ENCODE data around the gene FNDC7. TPM values are rescaled to one million over a fixed set of nuclear protein-coding genes. Genes with fewer than 3 reads are reported as not detected.

FNDC7 gene
- total RNA-seq, 2 experiments from 2014 or later = not detected

DNA sequence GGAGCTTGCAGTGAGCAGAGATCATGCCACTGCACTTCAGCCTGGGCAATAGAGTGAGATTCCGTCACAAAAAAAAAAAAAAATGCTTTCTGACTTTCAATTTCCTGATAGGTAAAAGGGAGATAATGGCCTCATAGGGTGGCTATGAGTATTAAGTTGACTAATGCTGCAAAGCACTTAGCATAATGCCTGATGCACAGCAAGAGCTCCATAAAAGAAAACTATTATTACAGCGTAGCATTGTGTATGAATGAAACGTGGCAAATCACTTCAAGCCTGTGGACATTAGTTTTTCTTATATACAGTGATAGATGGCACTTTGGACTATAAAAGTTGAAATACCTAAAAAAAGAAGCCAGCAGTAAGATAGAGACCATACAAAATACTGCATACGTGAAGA, 16.8 kb downstream of the FNDC7 start:
- ATAC-seq (ENCODE audit: low read depth) = no peak
- no peak overlapping the region for H3K4me3 Mint-ChIP-seq
- H3K4me1 Mint-ChIP-seq = no peaks in the 10 kb centered on the region
- DNase-seq = no peak
- peaks cover 26% of the 10 kb centered on the region for H3K27me3 Mint-ChIP-seq
- no peak overlapping the region for H3K27ac Mint-ChIP-seq
- H3K36me3 Mint-ChIP-seq = no peaks in the 10 kb centered on the region
- no peaks in the 10 kb centered on the region for H3K9me3 Mint-ChIP-seq
- POLR2A ChIA-PET = no interaction called here

- no peaks in the 10 kb centered on the region for H3K4me1 Mint-ChIP-seq
- ATAC-seq (ENCODE audit: low read depth) = no peak
- H3K36me3 Mint-ChIP-seq = no peaks in the 10 kb centered on the region
- no peak overlapping the region for H3K4me3 Mint-ChIP-seq
- no peak for DNase-seq
- H3K27me3 Mint-ChIP-seq = peaks cover 25% of the 10 kb centered on the region
- POLR2A ChIA-PET = no interaction called here
- H3K27ac Mint-ChIP-seq = no peak overlapping the region
- H3K9me3 Mint-ChIP-seq = no peaks in the 10 kb centered on the region
These were observed 19.7 kb downstream of the FNDC7 start for GRCh38 chr1:108732398-108732797.

DNA sequence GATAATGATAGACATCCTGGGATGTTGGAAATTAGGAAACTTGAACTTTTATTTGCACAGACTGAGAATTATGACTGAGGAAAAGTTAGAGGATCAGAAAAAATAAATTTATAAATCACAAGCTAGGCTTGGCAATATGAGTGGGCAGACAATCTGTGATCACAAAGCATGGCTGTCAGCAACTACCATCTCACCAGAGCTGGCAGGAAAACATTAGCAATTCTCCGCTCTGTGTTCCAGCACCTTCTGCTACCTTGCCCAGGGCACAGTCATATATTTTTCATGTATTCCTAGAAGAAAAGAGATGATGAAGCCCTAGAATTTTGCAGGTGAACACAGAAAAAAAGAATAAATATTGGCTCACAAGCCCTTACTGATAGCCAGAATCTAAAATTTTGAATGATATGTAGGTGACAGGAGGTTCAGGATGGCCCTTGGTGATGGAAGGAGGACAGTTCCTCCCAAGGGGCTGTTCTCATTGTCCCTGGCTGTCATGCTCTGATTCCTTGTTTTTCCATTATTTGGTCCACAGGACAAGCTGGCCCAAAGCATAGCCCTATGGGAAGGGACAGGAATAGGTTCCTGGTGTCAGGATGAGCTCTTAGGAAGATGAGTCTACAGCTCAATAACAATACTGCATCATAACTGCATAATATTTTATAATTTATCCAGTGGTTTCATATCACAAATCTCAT, 21.6 kb downstream of the FNDC7 start:
- Mint-ChIP-seq H3K4me1 (no peaks in the 10 kb centered on the region), H3K36me3 (no peaks in the 10 kb centered on the region), H3K9me3 (no peaks in the 10 kb centered on the region), H3K27ac (no peak overlapping the region), H3K27me3 (peaks cover 31% of the 10 kb centered on the region), H3K4me3 (no peak overlapping the region)
- no peak for ATAC-seq (ENCODE audit: low read depth)
- POLR2A ChIA-PET = no interaction called here
- DNase-seq = no peak

DNA sequence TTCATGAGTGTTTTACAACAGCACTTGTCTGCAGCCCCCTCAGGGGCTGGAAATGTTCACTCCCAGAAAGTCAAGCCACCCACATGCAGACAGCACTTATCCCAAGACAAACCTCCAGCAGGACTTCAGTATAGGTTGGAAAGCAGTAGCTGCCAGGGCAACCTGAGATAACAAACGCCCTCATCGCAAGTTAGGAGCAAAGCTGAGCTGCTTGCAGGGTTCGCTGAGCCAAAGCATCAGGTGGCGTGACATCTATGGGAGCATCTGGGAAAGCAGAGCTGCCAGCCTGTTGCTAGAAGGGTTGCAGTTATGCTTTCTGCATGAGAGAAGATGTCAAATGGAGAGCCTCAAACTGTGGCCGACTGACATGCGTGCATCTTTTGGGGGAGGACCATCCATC, 29.5 kb downstream of the FNDC7 start:
- Mint-ChIP-seq H3K9me3 (no peaks in the 10 kb centered on the region), H3K27ac (no peak overlapping the region), H3K4me1 (peaks cover 7% of the 10 kb centered on the region), H3K27me3 (peaks cover 23% of the 10 kb centered on the region), H3K4me3 (no peak overlapping the region), H3K36me3 (peaks cover 1% of the 10 kb centered on the region)
- no peak for ATAC-seq (ENCODE audit: low read depth)
- DNase-seq = no peak
- POLR2A ChIA-PET = no interaction called here

DNA sequence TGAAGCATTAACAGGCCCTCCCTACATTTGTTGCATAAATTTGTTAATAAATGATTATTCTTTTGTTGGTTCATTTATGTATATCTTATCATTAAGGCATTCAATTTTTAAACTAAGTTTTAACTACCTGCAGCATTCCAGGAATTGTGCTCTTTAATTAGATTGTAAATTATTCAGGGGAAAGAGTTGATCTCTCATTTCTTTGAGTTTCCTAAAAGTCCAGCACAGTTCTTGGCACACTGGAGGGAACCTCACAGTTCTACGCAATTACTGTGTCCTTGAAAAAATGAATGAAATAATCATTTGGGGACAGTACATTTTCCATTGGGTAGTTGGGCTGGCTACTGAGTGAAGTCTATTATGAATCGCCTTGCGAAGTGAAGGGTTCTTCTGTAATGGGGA, 33.3 kb downstream of the FNDC7 start:
- Mint-ChIP-seq H3K4me3 (peak overlapping the region; percentile 93), H3K27me3 (peaks cover 15% of the 10 kb centered on the region), H3K27ac (peak overlapping the region; percentile 99), H3K36me3 (peaks cover 5% of the 10 kb centered on the region), H3K9me3 (no peaks in the 10 kb centered on the region), H3K4me1 (peaks cover 19% of the 10 kb centered on the region)
- POLR2A ChIA-PET = interaction anchor here (1.9 kb wide), 1 partner anchor 53 kb away, joined by 5 read pairs; no protein-coding TSS in a partner anchor
- DNase-seq (no peak), ATAC-seq (ENCODE audit: low read depth) (no peak)

DNA sequence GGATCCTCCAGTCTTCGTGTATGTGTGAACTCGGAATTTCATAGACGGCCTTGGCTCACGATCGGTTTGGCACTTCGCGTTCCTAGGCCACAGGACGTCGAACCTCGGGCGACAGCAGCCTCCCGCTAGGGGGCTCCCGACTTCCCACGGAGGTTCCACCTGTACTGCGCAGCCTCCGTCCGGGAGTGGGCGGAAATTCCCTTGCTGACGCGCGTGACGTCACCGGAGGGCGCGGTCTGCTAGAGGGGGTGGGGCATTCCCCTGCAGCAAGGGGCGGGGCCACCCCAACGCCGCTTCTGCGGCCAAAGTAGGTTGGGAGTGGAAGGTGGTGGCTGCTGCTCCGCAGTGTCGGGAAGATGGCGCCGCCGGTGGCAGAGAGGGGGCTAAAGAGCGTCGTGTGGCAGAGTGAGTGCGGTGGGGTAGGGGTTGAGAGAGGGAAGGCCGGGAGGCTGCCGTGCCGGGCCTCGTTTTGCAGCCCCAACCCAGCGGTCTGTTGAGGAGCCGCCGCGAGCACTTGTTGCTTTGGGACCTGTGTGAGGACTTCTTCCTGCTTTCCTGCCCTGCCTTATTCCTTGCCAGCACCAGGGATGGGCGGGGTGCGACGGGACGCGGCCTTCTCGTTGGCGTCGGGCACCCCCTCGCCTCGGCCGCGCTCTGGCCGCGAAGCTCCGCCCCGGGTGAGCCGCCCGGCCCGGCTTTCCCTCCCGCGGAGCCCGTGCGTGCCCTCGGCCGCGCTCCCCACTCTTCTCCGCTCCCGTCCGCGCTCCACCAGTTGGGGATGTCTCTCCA, 33.9 kb downstream of the FNDC7 start, which contains the start of gene STXBP3:
Gene STXBP3, plus strand, starts transcription at position 293 of the 789 bp plus-strand sequence. Its CDS starts 64 bp downstream, at position 357.
- ATAC-seq (ENCODE audit: low read depth) = peak; percentile 91
- peak within 1 kb of the TSS; percentile 99 for H3K27ac Mint-ChIP-seq
- POLR2A ChIA-PET = interaction anchor here (1.0 kb wide), 1 partner anchor 55 kb away, joined by 7 read pairs; the partner anchor contains the start of gene PRPF38B
- peaks cover 9% of the 10 kb centered on the region for H3K27me3 Mint-ChIP-seq
- peaks cover 18% of the 10 kb centered on the region for H3K4me1 Mint-ChIP-seq
- H3K36me3 Mint-ChIP-seq = peaks cover 5% of the 10 kb centered on the region
- no peaks in the 10 kb centered on the region for H3K9me3 Mint-ChIP-seq
- peak; percentile 100 for DNase-seq
- H3K4me3 Mint-ChIP-seq = peak within 1 kb of the TSS; percentile 93

DNA sequence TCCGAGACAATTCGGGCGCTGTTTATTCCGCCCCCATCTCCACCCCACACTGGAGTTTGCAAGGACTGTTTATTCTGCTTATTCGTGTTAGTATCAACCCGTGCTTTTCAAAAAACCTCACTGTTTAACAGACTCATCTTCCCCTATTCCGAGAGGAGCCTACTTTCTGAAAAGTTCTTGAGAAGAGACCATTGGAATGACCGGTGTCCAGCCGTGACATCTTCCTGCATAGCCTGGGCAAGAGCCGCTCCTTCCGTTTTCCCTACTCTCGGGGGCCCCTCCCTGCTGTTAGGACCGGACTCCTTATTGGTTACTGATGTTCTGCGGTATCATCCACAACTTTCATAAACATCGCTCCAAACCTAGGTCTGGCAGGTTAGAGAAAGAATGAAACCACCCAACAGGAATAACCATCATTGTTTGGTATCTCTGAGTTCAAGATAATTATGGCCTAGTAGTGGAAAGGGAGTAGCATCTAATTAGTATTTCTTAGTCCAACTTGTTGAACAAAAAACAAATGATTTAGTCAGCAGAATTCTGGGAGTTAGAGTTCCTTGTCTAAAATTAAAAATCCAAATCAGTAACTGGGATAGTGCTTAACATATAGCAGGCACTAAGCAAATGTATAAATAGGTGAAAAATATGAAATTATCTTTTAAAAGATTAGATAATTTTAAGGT, 34.6 kb downstream of the FNDC7 start:
- H3K9me3 Mint-ChIP-seq = no peaks in the 10 kb centered on the region
- H3K27me3 Mint-ChIP-seq = peaks cover 7% of the 10 kb centered on the region
- H3K36me3 Mint-ChIP-seq = peaks cover 5% of the 10 kb centered on the region
- H3K4me1 Mint-ChIP-seq = peaks cover 18% of the 10 kb centered on the region
- POLR2A ChIA-PET = interaction anchor here (1.0 kb wide), 1 partner anchor 55 kb away, joined by 7 read pairs; the partner anchor contains the start of gene PRPF38B
- no peak for ATAC-seq (ENCODE audit: low read depth)
- H3K27ac Mint-ChIP-seq = peak overlapping the region; percentile 94
- H3K4me3 Mint-ChIP-seq = peak overlapping the region; percentile 93
- DNase-seq = peak; percentile 40

DNA sequence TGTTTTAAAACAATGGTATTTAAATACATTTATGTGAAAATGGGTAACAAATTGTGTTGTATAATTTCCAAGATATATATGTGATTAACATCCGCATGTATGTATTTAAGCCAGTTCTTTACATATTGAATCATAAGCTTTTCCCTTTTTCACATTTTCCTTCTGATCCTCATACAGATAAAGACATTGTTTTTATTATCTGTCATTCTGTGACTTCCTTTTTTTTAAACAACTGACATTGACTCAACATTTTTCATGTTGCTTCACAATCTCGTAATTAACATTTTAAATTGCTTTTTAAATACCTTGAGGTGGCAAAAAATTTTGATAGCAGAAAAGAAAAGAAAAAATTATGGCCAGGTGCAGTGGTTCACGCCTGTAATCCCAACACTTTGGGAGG, 35.2 kb downstream of the FNDC7 start:
- H3K4me3 Mint-ChIP-seq = no peak overlapping the region
- H3K27ac Mint-ChIP-seq = no peak overlapping the region
- POLR2A ChIA-PET = no interaction called here
- peaks cover 6% of the 10 kb centered on the region for H3K36me3 Mint-ChIP-seq
- no peak for ATAC-seq (ENCODE audit: low read depth)
- peaks cover 21% of the 10 kb centered on the region for H3K4me1 Mint-ChIP-seq
- H3K9me3 Mint-ChIP-seq = no peaks in the 10 kb centered on the region
- DNase-seq = no peak
- H3K27me3 Mint-ChIP-seq = peaks cover 7% of the 10 kb centered on the region

DNA sequence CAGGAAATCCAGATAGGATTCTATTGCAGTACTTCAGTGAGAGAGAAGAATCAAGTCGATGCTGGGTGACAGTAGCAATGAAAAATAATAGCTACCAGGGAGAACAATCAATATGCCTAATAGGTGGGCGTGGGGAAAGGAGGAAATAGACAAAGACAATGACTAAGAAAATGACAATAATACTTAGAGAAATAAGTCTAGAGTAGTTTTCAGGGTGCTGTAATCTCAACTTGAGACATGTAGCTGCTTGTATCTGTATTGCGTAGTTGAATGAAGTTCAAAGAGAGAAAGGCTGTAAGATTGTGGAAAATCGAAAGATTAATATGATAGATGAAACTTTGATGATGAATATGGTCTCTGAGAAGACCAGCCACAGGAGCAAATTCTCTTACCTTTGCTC, 36.4 kb downstream of the FNDC7 start:
- H3K36me3 Mint-ChIP-seq = peaks cover 9% of the 10 kb centered on the region
- H3K27ac Mint-ChIP-seq = no peak overlapping the region
- peaks cover 21% of the 10 kb centered on the region for H3K4me1 Mint-ChIP-seq
- H3K27me3 Mint-ChIP-seq = peaks cover 4% of the 10 kb centered on the region
- POLR2A ChIA-PET = no interaction called here
- no peak overlapping the region for H3K4me3 Mint-ChIP-seq
- no peak for ATAC-seq (ENCODE audit: low read depth)
- no peaks in the 10 kb centered on the region for H3K9me3 Mint-ChIP-seq
- DNase-seq = no peak

DNA sequence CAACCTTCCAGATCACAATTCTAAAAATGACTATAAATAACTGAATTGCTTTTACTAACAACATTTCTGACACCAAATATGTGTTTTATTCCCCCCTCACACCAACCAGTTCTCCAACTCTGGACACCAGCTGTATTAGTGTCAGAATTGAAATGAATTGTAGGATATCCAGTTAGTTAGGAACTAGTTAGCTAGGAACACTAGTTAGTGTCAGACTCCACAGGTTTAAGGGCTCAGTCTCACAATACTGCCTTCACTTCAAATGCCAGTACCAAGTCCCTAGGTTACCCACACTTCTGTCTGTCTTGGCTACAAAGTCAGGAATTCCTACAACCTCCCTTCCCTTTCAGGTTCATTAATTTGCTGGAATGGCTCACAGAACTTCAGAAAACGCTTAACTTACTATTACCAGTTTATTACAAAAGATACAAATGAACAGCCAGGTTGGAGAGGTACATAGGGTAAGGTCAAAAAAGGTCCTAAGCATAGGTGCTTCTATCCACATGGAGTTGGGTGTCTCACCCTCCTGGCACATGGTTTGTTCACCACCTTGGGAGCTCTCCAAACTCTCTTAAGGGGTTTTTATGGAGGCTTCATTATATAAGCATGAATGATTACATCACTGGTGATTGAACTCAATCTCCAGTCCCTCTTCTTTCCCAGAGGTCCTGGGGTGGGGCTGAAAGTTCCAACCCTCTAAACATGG, 37.9 kb downstream of the FNDC7 start:
- DNase-seq (no peak), ATAC-seq (ENCODE audit: low read depth) (no peak)
- Mint-ChIP-seq H3K9me3 (no peaks in the 10 kb centered on the region), H3K36me3 (peaks cover 13% of the 10 kb centered on the region), H3K4me1 (peaks cover 22% of the 10 kb centered on the region), H3K27me3 (no peaks in the 10 kb centered on the region), H3K4me3 (no peak overlapping the region), H3K27ac (no peak overlapping the region)
- POLR2A ChIA-PET = interaction anchor here (0.6 kb wide), 1 partner anchor 212 kb away, joined by 4 read pairs; no protein-coding TSS in a partner anchor

DNA sequence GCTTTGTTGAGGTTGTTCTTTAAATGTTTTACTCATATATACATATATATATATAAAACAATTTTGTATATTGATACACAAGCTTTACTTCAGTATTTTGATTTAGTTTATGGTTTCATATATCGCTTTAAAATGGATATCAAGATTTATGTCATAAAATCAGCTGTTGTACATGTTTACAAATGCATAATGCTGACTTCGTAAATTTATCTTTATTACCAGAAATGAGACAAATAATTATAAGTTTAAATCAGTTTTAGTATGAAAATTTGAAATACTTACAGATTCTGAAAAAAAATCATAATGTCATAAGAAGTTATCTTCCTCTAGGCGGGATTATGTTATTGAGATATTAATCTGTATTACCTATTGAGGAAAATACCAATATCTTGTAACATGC, 40.7 kb downstream of the FNDC7 start:
- no peak for ATAC-seq (ENCODE audit: low read depth)
- H3K9me3 Mint-ChIP-seq = no peaks in the 10 kb centered on the region
- POLR2A ChIA-PET = no interaction called here
- peaks cover 13% of the 10 kb centered on the region for H3K36me3 Mint-ChIP-seq
- H3K4me3 Mint-ChIP-seq = no peak overlapping the region
- H3K27me3 Mint-ChIP-seq = no peaks in the 10 kb centered on the region
- no peak overlapping the region for H3K27ac Mint-ChIP-seq
- peaks cover 11% of the 10 kb centered on the region for H3K4me1 Mint-ChIP-seq
- DNase-seq = no peak

- POLR2A ChIA-PET = no interaction called here
- peaks cover 26% of the 10 kb centered on the region for H3K36me3 Mint-ChIP-seq
- peaks cover 2% of the 10 kb centered on the region for H3K4me1 Mint-ChIP-seq
- no peak overlapping the region for H3K27ac Mint-ChIP-seq
- DNase-seq (no peak), ATAC-seq (ENCODE audit: low read depth) (no peak)
- no peak overlapping the region for H3K4me3 Mint-ChIP-seq
- no peaks in the 10 kb centered on the region for H3K27me3 Mint-ChIP-seq
- H3K9me3 Mint-ChIP-seq = no peaks in the 10 kb centered on the region
These were observed 46.1 kb downstream of the FNDC7 start for GRCh38 chr1:108758796-108759195.

DNA sequence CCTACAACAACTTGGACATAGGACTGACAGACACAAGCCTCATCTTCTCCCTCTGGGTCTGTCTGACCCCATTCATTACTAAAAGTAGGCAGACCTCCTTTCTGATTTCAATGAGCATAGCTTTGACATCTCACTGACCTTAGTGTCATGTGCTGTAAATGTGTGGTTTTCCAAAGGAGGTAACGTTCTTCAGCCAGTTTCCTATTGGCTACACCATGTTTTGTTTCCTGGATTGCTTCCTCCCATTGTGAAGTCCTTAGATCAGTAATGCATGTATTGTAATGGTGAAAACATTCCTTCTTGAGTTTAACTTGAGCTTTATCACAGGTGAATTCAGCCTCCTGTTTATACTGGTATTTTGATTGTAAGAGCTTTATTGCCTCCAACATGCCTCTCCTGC, 54.4 kb downstream of the FNDC7 start:
- H3K9me3 Mint-ChIP-seq = no peaks in the 10 kb centered on the region
- no peaks in the 10 kb centered on the region for H3K4me1 Mint-ChIP-seq
- POLR2A ChIA-PET = no interaction called here
- H3K27ac Mint-ChIP-seq = no peak overlapping the region
- H3K27me3 Mint-ChIP-seq = no peaks in the 10 kb centered on the region
- DNase-seq (no peak), ATAC-seq (ENCODE audit: low read depth) (no peak)
- peaks cover 32% of the 10 kb centered on the region for H3K36me3 Mint-ChIP-seq
- no peak overlapping the region for H3K4me3 Mint-ChIP-seq
